GM19463 (cell line): Measurements from ENCODE around the gene GALNT2.

ENCODE experiments used
- ATAC-seq: cut with Tn5 transposase; IDR thresholded peaks from one replicate; pipeline ENCODE4 v1.9.1; 2021; ENCODE audit warnings: mild to moderate bottlenecking, moderate library complexity; ENCODE audit not compliant: unreplicated experiment

GALNT2 gene

DNA sequence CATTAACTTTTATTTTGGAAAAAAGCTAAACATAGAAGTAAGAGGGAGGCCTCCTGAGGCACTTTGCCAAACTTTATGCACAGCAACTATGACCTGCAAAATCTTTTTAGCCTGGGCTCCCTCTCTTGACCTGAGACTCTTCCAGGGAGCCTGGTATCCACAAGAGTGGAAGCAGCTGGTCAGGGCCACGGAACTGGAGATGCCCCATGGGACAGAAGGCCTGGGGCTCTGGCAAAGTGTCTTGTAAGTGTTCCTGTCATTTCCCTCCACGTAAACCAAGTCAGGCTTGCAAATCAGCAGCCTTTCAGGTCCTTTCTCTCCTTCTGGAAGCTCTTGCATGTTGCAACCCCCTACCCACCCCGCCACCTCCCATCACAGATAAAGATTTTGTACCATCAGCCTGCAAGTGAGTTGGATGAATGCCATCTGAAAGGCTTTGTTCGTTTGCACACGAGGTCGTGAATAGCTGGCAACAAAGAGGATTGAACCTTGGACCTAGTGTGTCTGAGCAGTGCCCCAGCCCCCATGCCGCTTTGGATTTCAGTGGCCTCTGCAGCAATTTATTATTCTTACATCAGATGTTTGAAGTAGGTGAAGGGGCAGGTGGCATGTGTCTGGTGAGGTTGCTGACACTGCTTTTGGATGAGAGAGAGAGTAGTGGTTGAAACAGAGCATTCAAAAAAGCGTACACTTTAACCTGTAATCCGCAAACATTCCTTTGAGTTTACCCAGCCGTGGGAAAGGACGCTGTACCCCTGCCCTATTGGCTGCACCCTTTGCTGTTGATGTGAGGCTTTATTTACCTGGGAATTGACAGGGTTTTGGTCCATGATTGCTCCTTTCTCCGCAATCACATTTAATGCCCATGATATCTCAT, 91.6 kb downstream of the GALNT2 start:
- no peak for ATAC-seq

DNA sequence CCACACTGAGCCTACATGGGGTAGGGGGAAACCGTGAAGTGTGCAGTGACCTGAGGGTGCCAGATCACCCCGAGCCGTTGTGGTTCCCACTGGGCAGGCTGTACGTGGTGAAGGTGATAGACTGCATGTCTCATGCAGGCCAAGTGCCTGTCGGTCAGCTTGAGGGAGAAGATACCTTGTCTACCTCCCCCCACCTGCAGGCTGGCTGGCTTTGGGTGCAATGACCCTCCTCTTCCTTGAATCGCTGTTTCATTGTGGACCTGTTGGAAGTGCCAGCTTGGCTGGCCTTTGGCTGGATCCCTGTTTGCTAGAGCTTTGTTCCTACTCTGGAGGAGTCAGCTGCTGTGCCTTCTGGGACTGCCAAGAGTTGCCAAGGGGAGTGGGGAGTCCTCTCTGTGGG, 92.5 kb downstream of the GALNT2 start:
- ATAC-seq = no peak

DNA sequence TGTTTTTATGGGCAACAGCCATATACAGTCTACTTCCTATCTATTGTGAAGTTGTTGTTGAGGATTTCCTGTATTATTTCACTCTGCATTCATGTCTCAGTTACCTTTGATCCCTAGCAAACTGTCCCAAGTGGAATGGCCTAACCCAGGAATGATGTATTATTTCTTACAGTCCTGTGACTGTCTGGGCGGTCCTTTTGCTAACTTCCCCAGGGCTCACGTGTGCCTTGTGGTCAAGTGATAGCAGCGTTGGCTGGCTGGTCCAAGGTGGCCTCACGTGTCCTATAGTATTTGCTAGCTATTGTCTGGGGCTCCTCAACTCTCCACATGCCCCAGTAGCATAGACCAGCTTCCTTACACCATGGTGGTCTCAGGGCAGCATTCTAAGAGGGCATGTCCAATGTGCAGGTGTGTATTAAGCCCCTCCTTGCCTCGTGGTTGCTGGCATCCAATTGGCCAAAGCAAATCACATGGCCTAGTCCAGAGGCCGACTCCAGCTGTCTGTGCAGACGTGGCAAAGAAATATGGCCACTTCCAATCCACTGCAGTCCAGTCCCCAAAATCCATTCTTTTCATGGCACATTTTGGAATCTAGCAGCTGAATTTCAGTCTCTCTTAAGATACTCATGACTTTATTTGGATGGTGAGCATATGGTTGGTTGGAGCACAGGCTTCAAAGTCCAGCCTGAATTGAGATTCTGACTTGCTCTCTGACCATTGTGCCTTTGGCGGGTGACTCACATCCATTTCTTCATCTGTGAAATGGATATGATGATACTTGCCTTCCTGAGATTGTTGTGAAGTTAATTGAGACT, 94.1 kb downstream of the GALNT2 start:
- ATAC-seq = no peak

DNA sequence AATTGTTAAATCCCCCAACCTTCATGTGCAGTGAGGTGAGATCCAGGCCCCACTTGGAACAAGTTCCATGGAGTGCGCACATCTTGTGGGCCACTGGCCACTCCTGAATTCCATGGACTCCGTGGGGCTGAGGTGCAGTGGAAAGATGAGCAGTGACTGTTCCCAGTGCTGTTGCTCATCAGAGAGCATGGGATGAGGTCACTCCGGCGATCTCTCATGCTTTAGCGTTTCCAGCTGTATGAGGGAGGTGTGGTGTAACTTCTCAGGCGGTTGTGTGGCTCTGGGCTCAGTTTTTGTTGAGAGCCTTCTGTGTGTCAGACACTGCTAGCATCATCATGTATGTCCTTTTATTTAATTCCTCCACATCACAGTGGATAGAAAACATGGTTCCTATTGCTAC, 96.2 kb downstream of the GALNT2 start:
- ATAC-seq = no peak

DNA sequence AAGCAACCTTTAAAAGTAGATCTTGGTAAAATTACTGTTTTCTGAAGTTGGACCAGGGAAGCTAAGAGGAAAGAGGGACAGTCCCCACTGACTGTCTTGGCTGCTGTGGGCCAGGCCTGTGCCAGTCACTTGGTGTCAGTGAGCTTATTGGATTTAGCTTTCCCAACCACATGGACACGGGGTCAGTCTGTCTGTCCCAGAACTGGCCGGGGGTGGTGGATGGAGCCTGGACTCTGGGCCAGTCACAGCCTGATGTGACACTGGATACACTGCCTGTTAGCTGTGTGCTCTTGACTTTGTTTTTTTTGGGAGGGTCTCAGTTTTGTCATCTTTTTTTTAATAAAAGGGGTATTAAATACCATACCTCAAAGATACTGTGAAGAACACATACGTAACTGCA, 96.7 kb downstream of the GALNT2 start:
- no peak for ATAC-seq

DNA sequence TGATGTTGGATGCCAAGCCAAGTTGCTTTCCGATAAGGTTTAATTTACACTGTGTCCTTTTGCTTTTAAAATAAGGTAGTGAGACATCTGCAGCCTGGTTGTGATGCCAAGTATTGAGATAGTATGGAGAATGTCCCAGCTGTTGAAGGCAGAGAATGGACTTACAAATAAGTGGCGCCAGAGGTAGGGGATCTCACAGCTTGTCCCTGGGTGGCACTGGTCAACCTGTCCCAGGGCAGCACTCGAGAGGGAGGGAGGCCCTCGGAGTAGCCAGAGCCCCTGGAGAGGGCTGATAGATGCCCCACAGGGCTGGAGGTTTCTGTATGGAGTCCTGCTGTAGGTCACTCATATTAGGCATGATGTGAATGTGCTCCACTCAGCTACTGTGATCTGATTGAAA, 98.5 kb downstream of the GALNT2 start:
- no peak for ATAC-seq

DNA sequence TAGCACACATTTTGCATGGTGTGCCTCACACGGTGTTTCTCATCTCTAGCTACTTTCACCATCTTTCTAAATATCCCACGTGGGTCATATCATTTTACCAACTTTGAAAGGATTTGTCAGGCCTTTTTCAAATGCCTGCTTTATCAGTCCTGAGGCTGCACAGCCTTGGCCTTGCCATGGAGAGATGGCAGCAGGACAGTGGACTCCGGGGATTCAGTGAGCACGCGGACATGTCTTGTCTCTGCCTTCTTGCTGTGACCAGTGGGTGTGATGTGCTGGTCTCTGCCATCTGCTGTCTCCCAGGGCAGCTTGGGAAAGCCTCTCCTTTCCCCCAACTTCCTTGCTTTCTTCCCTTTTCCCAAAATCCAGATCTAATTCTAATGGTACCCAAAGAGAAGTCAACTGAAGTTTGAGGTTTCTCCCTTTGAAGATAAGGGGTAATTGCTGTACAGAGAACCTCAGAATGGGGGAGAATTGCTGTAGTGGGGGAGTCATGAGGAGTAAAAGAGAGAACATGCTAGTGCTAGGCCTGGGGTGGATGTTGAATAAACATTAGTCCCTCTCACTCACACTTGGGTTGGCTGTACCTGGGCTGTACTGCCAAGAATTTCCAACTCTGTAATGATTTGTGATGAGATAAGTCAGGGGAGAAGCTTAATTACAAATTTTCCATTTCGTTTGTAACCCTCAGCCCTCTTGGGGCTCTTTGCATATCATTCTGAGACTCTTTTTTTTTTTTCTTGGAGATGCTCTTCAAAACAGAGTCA, 99.5 kb downstream of the GALNT2 start:
- ATAC-seq = no peak

DNA sequence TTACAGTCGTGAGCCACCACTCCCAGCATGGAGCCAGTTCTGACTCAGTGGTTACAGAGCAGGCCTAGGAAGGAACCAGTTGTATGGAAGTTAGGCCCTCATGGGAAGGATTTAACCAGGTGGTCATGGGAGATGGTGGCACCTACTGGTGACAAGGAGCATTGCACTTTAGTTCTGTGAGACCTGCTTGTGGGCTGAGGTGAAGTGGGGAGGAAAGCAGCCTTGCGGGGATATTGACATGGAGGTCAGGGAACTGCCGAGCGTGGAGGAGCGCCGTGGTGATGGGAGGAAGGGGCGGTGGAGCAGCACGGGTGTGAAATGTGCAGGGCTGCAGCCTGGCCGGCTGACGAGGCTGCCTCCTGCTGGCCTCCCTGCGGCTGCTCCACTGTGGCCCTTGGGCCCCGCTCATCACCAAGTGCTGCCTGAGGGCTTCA, 100.4 kb downstream of the GALNT2 start:
- no peak for ATAC-seq

DNA sequence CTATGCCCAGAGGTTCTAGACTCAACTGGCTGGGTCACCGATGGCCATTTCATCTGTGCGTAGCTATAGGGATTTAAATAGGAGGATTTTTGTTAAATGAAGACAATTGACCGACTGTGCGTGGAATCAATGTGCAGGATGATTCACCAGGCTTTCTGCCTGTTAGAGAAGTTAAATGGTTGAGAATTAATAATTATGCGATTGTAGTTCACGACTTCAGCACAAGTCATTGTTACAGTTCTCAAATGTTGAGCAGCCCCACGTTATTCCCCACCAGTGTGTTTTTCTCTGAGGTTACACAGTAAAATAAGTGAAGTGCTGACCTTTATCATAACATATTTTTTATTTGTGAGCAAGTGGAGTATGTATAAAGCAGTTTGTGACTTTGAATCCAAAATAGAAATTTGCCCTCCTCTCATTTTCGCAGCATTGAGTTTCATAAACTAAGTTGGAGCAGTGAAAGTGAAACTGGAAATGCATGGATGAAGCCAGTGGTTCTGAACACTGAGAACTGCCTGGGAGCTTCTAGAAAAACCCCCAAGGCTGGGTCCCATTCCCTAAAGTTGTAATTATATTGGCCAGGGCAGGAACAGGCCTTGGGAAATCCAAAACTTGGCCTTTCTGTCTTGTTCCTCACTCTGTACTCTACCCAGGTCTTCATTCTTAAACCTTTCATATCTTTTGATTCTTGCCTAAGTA, 102.6 kb downstream of the GALNT2 start:
- ATAC-seq = peak; percentile 50

DNA sequence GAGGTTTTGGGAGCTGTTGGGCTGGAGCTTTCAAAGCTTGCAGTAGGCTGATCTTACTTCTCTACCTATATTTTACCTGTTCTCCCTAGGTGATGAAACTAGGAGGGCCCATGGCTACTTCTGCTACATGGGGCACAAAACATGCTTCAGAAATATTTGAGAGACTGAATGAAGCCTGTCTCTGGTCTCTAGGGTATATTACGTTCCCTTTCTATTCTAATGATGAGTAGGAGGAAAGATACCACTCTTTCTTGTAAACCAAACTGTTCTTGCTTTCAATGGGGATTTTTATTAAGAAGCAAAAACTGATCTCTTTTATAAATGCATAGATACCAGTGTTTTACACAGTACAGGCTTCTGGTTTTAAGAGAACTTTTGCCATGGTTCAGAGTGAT, 103.1 kb downstream of the GALNT2 start:
- peak; percentile 45 for ATAC-seq

DNA sequence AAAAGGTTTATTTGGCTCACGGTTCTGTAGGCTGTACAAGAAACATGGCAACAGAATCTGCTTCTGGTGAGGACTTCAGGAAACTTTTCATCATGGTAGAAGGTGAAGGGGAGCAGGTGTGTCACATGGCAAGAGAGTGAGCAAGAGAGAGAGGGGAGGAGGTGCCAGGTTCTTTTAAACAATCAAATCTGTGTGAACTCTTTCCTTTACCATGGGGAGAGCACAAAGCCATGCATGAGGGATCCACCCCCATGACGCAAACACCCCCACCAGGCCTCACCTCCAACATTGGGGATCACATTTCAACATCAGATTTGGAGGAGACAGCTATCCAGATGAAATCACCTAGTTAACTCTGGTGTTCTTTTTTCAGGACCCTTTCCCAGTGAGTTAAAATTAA, 103.6 kb downstream of the GALNT2 start:
- peak; percentile 15 for ATAC-seq

DNA sequence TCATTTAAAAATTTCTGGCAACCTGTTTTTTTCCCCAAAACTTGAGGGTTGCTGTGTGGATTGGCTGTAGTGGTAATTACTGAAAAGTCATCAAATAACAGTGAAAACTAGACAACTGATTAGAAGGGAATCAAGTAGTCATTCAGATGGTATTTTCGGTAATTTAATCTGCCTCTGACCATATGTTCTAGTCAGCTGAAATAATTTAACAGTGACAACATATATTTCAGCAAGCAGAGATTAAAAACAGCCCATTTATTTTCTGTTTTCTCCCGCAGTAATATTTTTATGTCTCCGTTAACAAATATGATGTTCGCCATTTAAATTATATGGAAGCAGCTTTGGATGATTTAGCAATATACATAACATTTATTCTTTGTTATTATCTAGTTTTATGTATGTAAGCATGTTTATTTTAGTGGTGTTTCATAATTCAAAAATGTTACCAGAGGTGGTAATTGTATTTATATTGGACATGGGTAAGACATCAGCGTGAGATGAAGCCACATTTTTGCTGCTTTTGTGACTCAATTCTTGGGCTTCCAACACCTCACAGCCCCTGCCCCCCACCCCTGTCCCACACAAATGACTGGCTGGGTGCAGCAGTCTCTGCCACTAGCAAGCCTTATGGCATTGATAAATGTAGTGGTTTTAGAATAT, 104.4 kb downstream of the GALNT2 start:
- no peak for ATAC-seq

DNA sequence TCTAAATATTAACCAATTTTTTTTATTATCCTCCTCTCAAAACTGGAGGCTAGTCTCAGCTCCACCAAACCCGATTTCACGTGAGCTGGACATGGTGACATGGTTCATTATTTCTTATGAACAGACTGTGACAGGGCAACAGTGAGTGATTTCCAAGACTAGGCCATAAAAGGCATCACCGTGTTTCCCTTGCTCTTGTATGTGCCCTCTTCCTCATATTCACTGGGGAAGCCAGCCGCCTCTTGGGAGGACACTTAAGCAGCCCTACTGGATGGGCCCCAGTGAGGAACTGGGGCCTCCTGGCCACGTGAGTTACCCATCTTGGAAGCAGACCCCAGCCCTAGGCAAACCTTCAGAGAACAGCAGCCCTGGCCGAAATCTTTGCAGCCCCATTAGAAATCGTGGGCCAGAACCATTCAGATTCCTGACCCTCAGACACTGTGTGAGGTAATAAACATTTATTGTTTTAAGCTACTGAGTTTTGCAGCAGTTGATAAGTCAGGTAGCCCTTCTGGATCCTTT, 105.0 kb downstream of the GALNT2 start:
- no peak for ATAC-seq

DNA sequence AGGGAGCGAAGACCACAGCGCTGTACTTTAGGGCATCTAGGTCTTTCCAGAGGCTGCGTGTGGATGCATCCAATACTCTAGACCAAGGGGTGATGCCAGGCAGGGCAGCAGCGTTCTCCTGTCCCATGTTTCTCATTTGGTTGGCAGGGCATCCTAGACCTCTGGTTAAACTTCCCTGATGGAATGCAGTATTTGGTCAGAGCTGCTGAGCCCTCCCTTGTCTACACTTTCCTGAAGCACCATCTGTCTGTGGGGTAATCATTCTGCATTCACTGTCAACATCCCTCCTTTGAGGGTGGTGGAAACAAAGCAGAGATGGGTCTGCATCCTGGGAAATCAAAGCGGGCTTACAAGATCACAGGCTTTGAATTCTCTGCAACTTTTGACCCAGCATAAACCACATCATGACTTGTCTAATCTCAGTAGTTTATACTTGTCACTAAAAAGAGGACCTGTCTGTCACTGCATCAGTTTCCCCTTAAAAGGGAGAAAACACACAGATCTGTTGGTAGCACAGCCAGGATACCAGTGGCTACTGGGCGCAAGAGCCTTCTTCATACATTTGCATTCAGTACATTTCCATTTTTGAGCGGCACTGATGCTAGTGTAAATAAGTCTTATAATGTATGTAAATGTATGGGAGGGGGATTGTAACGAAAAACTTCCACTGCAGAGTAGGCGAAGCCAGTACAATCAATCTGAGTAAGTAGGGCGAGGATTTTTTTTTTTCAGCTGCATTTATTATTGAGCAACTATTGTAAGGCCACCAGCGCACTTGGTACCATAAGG, 106.3 kb downstream of the GALNT2 start:
- ATAC-seq = no peak

DNA sequence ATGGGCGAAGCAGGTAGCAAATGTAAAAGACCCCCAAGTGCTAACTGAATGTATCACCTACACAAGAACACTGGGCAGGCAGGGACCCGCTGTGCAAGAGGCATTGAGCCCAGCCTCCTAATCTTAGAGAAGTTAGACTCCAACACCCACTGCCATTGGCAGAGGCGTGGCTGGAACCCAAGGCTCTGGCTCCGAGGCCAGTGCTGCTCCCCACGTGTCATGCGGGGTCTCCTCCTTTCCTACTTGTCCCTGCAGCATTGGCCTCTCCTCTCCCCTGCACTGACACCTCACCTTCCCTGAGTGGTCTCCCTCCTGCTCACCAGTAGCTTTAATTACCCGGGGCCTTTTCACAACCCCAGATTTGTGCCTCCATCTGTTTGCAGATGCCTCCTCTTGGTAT, 107.0 kb downstream of the GALNT2 start:
- no peak for ATAC-seq

DNA sequence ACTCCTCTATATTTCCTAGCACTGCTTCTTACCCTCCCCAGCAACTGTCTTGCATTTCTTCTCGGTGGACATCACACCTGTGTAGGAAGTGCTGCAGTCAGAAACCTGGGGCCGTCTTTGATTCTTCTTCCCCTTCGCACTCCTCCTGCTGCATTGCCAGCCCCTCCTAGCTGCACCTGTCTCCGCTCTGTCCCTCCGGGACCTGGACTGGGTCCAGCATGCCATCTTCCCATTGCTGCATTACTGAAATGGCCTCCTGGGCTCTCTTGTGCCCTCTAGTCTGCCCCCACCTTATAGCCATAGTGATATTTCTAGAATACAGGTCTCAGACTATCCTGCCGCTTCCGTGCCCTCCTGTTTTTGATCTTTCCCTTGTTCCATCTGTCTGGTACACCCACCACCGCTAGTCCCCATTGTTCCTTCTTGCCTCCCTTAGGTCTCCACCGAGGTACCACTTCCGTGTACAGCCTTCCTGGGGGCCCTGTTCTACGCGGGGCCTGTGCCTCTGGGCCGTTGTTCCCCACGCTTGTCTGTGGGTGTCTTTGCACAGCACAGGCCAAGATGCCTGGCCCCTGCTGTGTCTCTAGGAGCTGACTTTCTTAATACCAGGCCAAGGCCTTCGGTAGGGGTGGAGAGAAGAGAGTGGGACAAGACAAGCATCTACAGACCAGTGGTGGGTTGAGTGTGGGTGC, 107.6 kb downstream of the GALNT2 start:
- no peak for ATAC-seq

DNA sequence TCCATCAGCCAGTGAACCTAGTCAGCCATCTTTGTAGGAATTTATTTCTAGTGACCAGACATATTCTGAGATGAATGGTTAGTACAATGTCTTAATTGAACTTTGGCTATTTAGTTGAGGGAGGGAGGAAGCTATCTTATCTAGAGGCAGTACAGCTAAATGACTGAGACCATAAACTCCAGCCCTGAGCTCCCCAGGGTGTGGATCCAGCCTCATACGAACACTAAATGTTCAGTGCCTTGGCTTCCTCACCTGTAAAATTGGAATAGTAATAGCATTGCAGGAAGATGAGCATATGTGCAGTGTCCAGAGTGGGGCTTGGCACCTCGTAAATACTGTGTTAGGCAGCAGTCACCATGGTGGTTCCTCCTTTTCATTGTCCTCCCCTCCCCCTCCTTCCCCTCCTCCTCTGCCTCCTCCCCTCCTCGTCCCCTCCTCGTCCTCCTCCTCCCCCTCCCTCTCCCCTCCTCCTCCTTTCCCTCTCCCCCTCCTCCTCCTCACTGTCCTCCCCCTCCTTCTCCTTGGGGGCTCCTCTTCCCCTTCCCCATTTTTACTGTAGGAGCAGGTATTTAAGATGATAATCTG, 108.2 kb downstream of the GALNT2 start:
- no peak for ATAC-seq

DNA sequence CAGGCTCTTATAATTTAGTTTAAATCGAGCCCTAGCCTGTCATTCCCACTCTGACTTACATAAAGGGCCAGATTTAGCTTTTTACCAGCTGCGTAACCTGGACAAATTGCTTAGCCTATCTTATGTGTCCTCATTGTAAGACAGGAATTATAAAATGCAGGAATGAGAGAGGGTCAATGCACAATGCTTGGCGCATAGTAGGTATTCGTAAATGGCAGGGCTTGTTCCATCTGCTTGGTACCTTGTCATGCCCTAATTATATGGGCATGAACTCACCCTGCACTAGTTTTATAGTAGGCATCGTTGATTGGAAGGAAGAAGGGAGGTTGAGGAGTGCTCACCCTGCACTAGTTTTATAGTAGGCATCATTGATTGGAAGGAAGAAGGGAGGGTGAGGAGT, 108.8 kb downstream of the GALNT2 start:
- no peak for ATAC-seq
